HepG2 (cell line): Measurements from ENCODE around the gene TANGO2. TPM values are rescaled to one million over a fixed set of nuclear protein-coding genes. Genes with fewer than 3 reads are reported as not detected.

ENCODE experiments used
- IKZF5 ChIP-seq: IDR thresholded peaks from 2 replicates; pipeline ENCODE4 v1.6.1; 2018; ENCODE audit warnings: missing genetic modification reagents, mild to moderate bottlenecking, missing compliant biosample characterization
- TSC22D2 ChIP-seq: sonication (generic); formaldehyde crosslinking; IDR thresholded peaks from 2 replicates; pipeline ENCODE4 v1.5.1; 2020; ENCODE audit warnings: missing genetic modification reagents, mild to moderate bottlenecking, borderline replicate concordance
- XBP1 ChIP-seq: sonication (generic); formaldehyde crosslinking; IDR thresholded peaks from 2 replicates; pipeline ENCODE4 v1.5.0; 2020; ENCODE audit warnings: missing genetic modification reagents
- ZBTB7A ChIP-seq: sonication (generic); formaldehyde crosslinking; IDR thresholded peaks from 2 replicates; pipeline ENCODE4 v1.8.0; 2022; ENCODE audit warnings: mild to moderate bottlenecking, missing genetic modification reagents
- ZNF180 ChIP-seq: sonication (generic); formaldehyde crosslinking; IDR thresholded peaks from 2 replicates; pipeline ENCODE4 v1.4.0; 2020; ENCODE audit warnings: low read depth, missing genetic modification reagents, borderline replicate concordance
- ZNF383 ChIP-seq: sonication (generic); formaldehyde crosslinking; IDR thresholded peaks from 2 replicates; pipeline ENCODE4 v1.4.0; 2020; ENCODE audit warnings: missing genetic modification reagents, mild to moderate bottlenecking, borderline replicate concordance
- ZNF44 ChIP-seq: sonication (generic); formaldehyde crosslinking; IDR thresholded peaks from 2 replicates; pipeline ENCODE4 v1.5.1; 2020; ENCODE audit warnings: mild to moderate bottlenecking, missing genetic modification reagents
- ZNF556 ChIP-seq: sonication (generic); formaldehyde crosslinking; IDR thresholded peaks from 2 replicates; pipeline ENCODE4 v1.4.0; 2020; ENCODE audit warnings: mild to moderate bottlenecking, missing genetic modification reagents, borderline replicate concordance
- ZNF564 ChIP-seq: sonication (generic); formaldehyde crosslinking; IDR thresholded peaks from 2 replicates; pipeline ENCODE4 v1.8.1; 2023; ENCODE audit warnings: mild to moderate bottlenecking, missing genetic modification reagents
- ZNF782 ChIP-seq: sonication (generic); formaldehyde crosslinking; IDR thresholded peaks from 2 replicates; pipeline ENCODE4 v1.4.0; 2020; ENCODE audit warnings: missing genetic modification reagents, mild to moderate bottlenecking, borderline replicate concordance
- ZSCAN21 ChIP-seq: sonication (generic); formaldehyde crosslinking; IDR thresholded peaks from 2 replicates; pipeline ENCODE4 v1.8.0; 2022; ENCODE audit warnings: mild to moderate bottlenecking, missing genetic modification reagents, moderate library complexity, borderline replicate concordance
- ZSCAN9 ChIP-seq: IDR thresholded peaks from 2 replicates; pipeline ENCODE4 v1.6.1; 2016; ENCODE audit warnings: borderline replicate concordance
- polyA plus RNA-seq, 8 experiments: library from polyadenylated mRNA; depleted of rRNA in 3 of 8; stranded (reverse) in 7 of 8; unstranded in 1 of 8; fragments of >200 nt; fragmentation: Illumina TruSeq in 4 of 8; extraction: Trizol in 4 of 8; gene quantifications; 2 replicates each; pipeline versions ENCODE4 v1.2.1 to v1.2.3, GENCODE V29; 2011 to 2016; ENCODE audit warnings: low read depth in 4 of 8, missing spikeins in 1 of 8, mixed read lengths in 1 of 8; ENCODE audit not compliant: insufficient read depth in 1 of 8
- total RNA-seq, 5 experiments: library from RNA; depleted of rRNA; stranded (reverse); fragments of >200 nt; fragmentation: Illumina TruSeq; extraction: Trizol; gene quantifications; 2 replicates each; pipeline ENCODE4 v1.2.3, GENCODE V29; 2016; ENCODE audit warnings: low read depth in 1 of 5
- TF ChIP-seq, protein P1 (sequence below): sonication (generic); formaldehyde crosslinking; IDR thresholded peaks from 2 replicates; pipeline ENCODE4 v1.8.0; 2022; ENCODE audit warnings: mild to moderate bottlenecking, missing genetic modification reagents, moderate library complexity

TANGO2 gene
- total and polyA plus RNA-seq, 2 of the 13 experiments (the other 11 are each of a cell fraction or from before 2014, with no cell fraction given), result 12.9 to 14.8 TPM

DNA sequence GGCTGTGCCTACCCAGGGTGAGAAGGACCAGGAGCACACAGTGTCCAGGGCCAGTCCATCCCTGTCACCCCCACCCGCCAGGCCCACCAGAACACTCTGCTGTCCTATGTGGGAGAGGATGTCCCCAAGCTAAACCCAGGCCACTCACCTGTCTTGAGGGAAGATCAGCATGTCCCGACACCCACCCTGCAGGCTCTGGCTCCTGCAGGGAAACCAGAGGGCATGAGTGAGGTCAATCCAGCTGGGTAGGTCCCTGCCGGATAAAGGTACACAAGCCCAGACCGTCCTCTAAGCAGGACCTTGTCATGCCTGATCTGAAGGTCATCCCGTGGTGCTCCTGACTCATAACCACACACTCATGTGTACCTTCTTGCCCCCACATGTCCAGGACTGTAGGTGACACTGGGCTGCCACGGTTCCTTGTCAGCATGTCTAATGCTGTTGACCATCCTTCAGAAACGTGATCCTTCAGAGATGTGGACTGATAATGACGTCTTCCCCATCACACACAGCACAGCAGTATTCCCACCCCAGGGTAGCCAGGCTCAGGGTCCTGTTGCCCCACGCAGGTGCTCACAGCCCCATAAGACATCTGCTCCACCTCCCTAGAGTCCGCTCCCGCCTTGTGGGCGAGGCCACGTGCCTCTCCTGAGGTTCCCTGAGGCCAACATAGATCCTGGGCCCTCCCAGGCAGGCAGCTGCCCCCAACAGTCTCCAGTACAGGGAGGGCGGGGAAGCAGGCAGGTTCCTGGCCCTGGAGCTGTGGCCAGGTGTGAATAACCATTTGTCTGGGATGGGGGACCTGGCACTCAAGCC is 10.4 kb upstream of the TANGO2 start (continued):
- TF ChIP-seq ZNF383 (no peak), ZNF556 (no peak), ZNF44 (CRISPR knock-in tag) (no peak; the same call in 1 of the 2 replicates), ZNF180 (CRISPR knock-in tag) (no peak), IKZF5 (CRISPR knock-in tag) (0 out of 2 replicates have a peak, but pooled peaks have one; percentile 41), TSC22D2 (CRISPR knock-in tag) (no peak), ZSCAN9 (CRISPR knock-in tag) (0 out of 2 replicates have a peak, but pooled peaks have one; percentile 48), XBP1 (CRISPR knock-in tag) (no peak), ZNF782 (CRISPR knock-in tag) (no peak), ZBTB7A (CRISPR knock-in tag) (peak; percentile 52; the same call in 1 of the 2 replicates), ZSCAN21 (peak; percentile 58), ZNF564 (CRISPR knock-in tag) (no peak)
- TF ChIP-seq, protein P1, sequence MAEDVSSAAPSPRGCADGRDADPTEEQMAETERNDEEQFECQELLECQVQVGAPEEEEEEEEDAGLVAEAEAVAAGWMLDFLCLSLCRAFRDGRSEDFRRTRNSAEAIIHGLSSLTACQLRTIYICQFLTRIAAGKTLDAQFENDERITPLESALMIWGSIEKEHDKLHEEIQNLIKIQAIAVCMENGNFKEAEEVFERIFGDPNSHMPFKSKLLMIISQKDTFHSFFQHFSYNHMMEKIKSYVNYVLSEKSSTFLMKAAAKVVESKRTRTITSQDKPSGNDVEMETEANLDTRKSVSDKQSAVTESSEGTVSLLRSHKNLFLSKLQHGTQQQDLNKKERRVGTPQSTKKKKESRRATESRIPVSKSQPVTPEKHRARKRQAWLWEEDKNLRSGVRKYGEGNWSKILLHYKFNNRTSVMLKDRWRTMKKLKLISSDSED (CRISPR knock-in tag), result no peak
